ENCODE measurements around the gene SAMD5. TPM values are rescaled to one million over a fixed set of nuclear protein-coding genes. Genes with fewer than 3 reads are reported as not detected.

Gene SAMD5
- total RNA-seq = 1.4 TPM in 2 replicates

GRCh38 chr6:147508042-147508865, at the start of gene SAMD5:
Gene SAMD5, plus strand, starts transcription at chr6:147508690. Its CDS starts 239 bp downstream, at chr6:147508929.

